HepG2 (cell line): ENCODE data around the gene DOCK10. TPM values are rescaled to one million over a fixed set of nuclear protein-coding genes. Genes with fewer than 3 reads are reported as not detected.

Source experiments
- ATAC-seq: fragments of 200-7000 bp; cut with Tn5 transposase; 3 replicates; pipeline ENCODE4 v1.9.1; 2020; ENCODE audit warnings: mild to moderate bottlenecking, moderate library complexity
- BruUV-seq: library from RNA; stranded (reverse); fragments of 400-500 nt; replicated peaks from 2 replicates; lab custom pipeline; 2021; lab: Mats Ljungman, UMichigan
- CTCF ChIA-PET: fragments of 300-600 bp; formaldehyde crosslinking; extraction: SDS; loops from one replicate; lab custom pipeline; 2021; ENCODE audit warnings: low total read pairs, inconsistent platforms, low intra/inter-chr PET ratio; lab: Yijun Ruan, JAX
- POLR2A ChIA-PET: fragments of 350-600 bp; sonication (Branson Sonifier 250); formaldehyde crosslinking; loops from one replicate; lab custom pipeline; 2020; ENCODE audit warnings: antibody characterized with exemption, inconsistent platforms; lab: Yijun Ruan, JAX
- DNase-seq: peaks from one replicate; pipeline ENCODE4 v3.0.0-alpha.2; 2015; ENCODE audit warnings: low spot score
- FAIRE-seq: peaks from 3 replicates; lab custom pipeline; 2011; peaks lifted over from hg19 to GRCh38; lab: Jason Lieb, UNC
- H2AFZ ChIP-seq: one replicate; pipeline ENCODE4 v1.6.1; 2011; ENCODE audit warnings: low read length, inconsistent platforms
- H3K27ac ChIP-seq: fragments of 300-600 bp; 3 replicates; pipeline ENCODE4 v1.8.0; 2011; ENCODE audit warnings: mixed run types, mild to moderate bottlenecking, mixed read lengths, low read length, inconsistent platforms; ENCODE audit not compliant: insufficient read depth; ENCODE audit errors: extremely low read length
- H3K27me3 ChIP-seq, 2 experiments: fragments of 200-600 bp in 1 of 2; 2 replicates in 1 of 2; 3 replicates in 1 of 2; pipeline versions ENCODE4 v1.6.0 to v1.8.0; 2011; ENCODE audit warnings: low read length in 2 of 2, mild to moderate bottlenecking in 2 of 2, moderate library complexity in 2 of 2, inconsistent platforms in 1 of 2; ENCODE audit not compliant: insufficient read depth in 2 of 2, control insufficient read depth in 1 of 2
- H3K36me3 ChIP-seq, 2 experiments: fragments of 200-600 bp in 1 of 2; replicated peaks in 1 of 2; 2 replicates in 1 of 2; 3 replicates in 1 of 2; pipeline versions ENCODE4 v1.5.1 to v1.8.0; 2011; ENCODE audit warnings: low read length in 2 of 2, inconsistent platforms in 1 of 2; ENCODE audit not compliant: insufficient read depth in 2 of 2, control insufficient read depth in 1 of 2
- H3K4me1 ChIP-seq: 2 replicates; pipeline ENCODE4 v1.5.1; 2012; ENCODE audit warnings: low read length, inconsistent platforms; ENCODE audit not compliant: insufficient read depth
- H3K4me2 ChIP-seq: 2 replicates; pipeline ENCODE4 v1.6.0; 2011; ENCODE audit warnings: low read depth, low read length, inconsistent platforms
- H3K4me3 ChIP-seq, 3 experiments: fragments of 200-600 bp in 1 of 3; sonication (generic), shearing (Covaris generic) in 1 of 3; replicated peaks in 1 of 3; 2 replicates each; pipeline ENCODE4 v1.5.1; 2011 to 2016; ENCODE audit warnings: low read length in 3 of 3, inconsistent platforms in 2 of 3, low read depth in 2 of 3, mild to moderate bottlenecking in 2 of 3, control low read depth in 1 of 3, mixed read lengths in 1 of 3; ENCODE audit not compliant: insufficient read depth in 1 of 3
- H3K79me2 ChIP-seq: one replicate; pipeline ENCODE4 v1.6.1; 2011; ENCODE audit warnings: low read length, inconsistent platforms; ENCODE audit not compliant: insufficient read depth
- H3K9ac ChIP-seq: 2 replicates; pipeline ENCODE4 v1.6.0; 2011; ENCODE audit warnings: mild to moderate bottlenecking, low read depth, low read length, inconsistent platforms; ENCODE audit not compliant: insufficient read depth
- H3K9me3 ChIP-seq: 2 replicates; pipeline ENCODE4 v1.5.1; 2012; ENCODE audit warnings: mild to moderate bottlenecking, low read length
- H4K20me1 ChIP-seq: 2 replicates; pipeline ENCODE4 v1.6.0; 2011; ENCODE audit warnings: inconsistent platforms, mild to moderate bottlenecking, low read length, moderate library complexity; ENCODE audit not compliant: insufficient read depth
- FOSL2 ChIP-seq: sonication (generic); formaldehyde crosslinking; IDR thresholded peaks from 2 replicates; pipeline ENCODE4 v1.4.0; 2020; ENCODE audit warnings: missing genetic modification reagents
- GATAD1 ChIP-seq: IDR thresholded peaks from 2 replicates; pipeline ENCODE4 v1.6.1; 2016; ENCODE audit warnings: missing genetic modification reagents, missing compliant biosample characterization
- HNF4A ChIP-seq: sonication (generic); formaldehyde crosslinking; IDR thresholded peaks from 2 replicates; pipeline ENCODE4 v1.4.0; 2020; ENCODE audit warnings: missing genetic modification reagents
- ISL2 ChIP-seq: sonication (generic); formaldehyde crosslinking; IDR thresholded peaks from 2 replicates; pipeline ENCODE4 v1.5.0; 2020; ENCODE audit warnings: missing genetic modification reagents
- KLF16 ChIP-seq, 2 experiments: sonication (generic) in 1 of 2; formaldehyde crosslinking in 1 of 2; IDR thresholded peaks; 2 replicates each; pipeline versions ENCODE4 v1.6.1 to v1.8.0; 2016 to 2023; ENCODE audit warnings: missing genetic modification reagents in 2 of 2, missing compliant biosample characterization in 1 of 2
- NFIB ChIP-seq: sonication (generic); formaldehyde crosslinking; IDR thresholded peaks from 2 replicates; pipeline ENCODE4 v1.9.0; 2021; ENCODE audit warnings: missing genetic modification reagents, mild to moderate bottlenecking, borderline replicate concordance
- PAWR ChIP-seq: sonication (generic); formaldehyde crosslinking; IDR thresholded peaks from 2 replicates; pipeline ENCODE4 v1.4.0; 2020; ENCODE audit warnings: missing genetic modification reagents, mild to moderate bottlenecking, borderline replicate concordance
- SALL2 ChIP-seq: sonication (generic); formaldehyde crosslinking; IDR thresholded peaks from 2 replicates; pipeline ENCODE4 v1.8.1; 2023; ENCODE audit warnings: mild to moderate bottlenecking, missing genetic modification reagents, inconsistent platforms
- SUZ12 ChIP-seq: fragments of 150-350 bp; IDR thresholded peaks from 2 replicates; pipeline ENCODE4 v1.6.1; 2014; ENCODE audit warnings: low read depth, low read length
- TBX2 ChIP-seq: sonication (generic); formaldehyde crosslinking; IDR thresholded peaks from 2 replicates; pipeline ENCODE4 v1.5.0; 2020; ENCODE audit warnings: missing genetic modification reagents, mild to moderate bottlenecking, borderline replicate concordance
- ZBTB21 ChIP-seq: sonication (generic); formaldehyde crosslinking; IDR thresholded peaks from 2 replicates; pipeline ENCODE4 v1.4.0; 2020; ENCODE audit warnings: missing genetic modification reagents
- ZNF343 ChIP-seq: sonication (generic); formaldehyde crosslinking; IDR thresholded peaks from 2 replicates; pipeline ENCODE4 v1.4.0; 2020; ENCODE audit warnings: mild to moderate bottlenecking, missing genetic modification reagents
- ZNF496 ChIP-seq: sonication (generic); formaldehyde crosslinking; IDR thresholded peaks from 2 replicates; pipeline ENCODE4 v1.8.1; 2023; ENCODE audit warnings: mild to moderate bottlenecking, moderate library complexity, missing genetic modification reagents; ENCODE audit not compliant: insufficient replicate concordance
- WGBS: methylation state at CpG from one replicate; pipeline ENCODE4 v1.1.6; 2017; ENCODE audit warnings: low lambda C conversion rate; 5-methylcytosine and 5-hydroxymethylcytosine counted together
- in situ Hi-C: cut with HindIII; loops from 2 replicates; pipeline ENCODE4 v1.10.0; 2017; ENCODE audit warnings: low pct_unique_long_range_greater_than_20kb; ENCODE audit not compliant: extremely low pct_ligation_motif_present
- intact Hi-C: fragments of 100-400 bp; cut with micrococcal nuclease; formaldehyde crosslinking; loops from one replicate; pipeline ENCODE4 v1.10.0; 2022; ENCODE audit not compliant: unreplicated experiment
- polyA plus RNA-seq, 8 experiments: library from polyadenylated mRNA; depleted of rRNA in 3 of 8; stranded (reverse) in 7 of 8; unstranded in 1 of 8; fragments of >200 nt; fragmentation: Illumina TruSeq in 4 of 8; extraction: Trizol in 4 of 8; gene quantifications; 2 replicates each; pipeline versions ENCODE4 v1.2.1 to v1.2.3, GENCODE V29; 2011 to 2016; ENCODE audit warnings: low read depth in 4 of 8, missing spikeins in 1 of 8, mixed read lengths in 1 of 8; ENCODE audit not compliant: insufficient read depth in 1 of 8
- total RNA-seq, 5 experiments: library from RNA; depleted of rRNA; stranded (reverse); fragments of >200 nt; fragmentation: Illumina TruSeq; extraction: Trizol; gene quantifications; 2 replicates each; pipeline ENCODE4 v1.2.3, GENCODE V29; 2016; ENCODE audit warnings: low read depth in 1 of 5
- TF ChIP-seq, protein P1 (sequence below): sonication (generic); formaldehyde crosslinking; IDR thresholded peaks from 2 replicates; pipeline ENCODE4 v1.5.0; 2020; ENCODE audit warnings: missing genetic modification reagents, mild to moderate bottlenecking, borderline replicate concordance
- TF ChIP-seq, protein P2 (sequence below), 2 experiments: fragments of 450-650 bp in 1 of 2; sonication (generic) in 1 of 2; formaldehyde crosslinking; IDR thresholded peaks; 2 replicates each; pipeline versions ENCODE4 v1.5.0 to v1.8.0; 2020 to 2022; ENCODE audit warnings: mild to moderate bottlenecking in 1 of 2, missing genetic modification reagents in 1 of 2
- TF ChIP-seq, protein P3 (sequence below): sonication (generic); formaldehyde crosslinking; IDR thresholded peaks from 2 replicates; pipeline ENCODE4 v1.5.0; 2020; ENCODE audit warnings: missing genetic modification reagents
- TF ChIP-seq, protein P4 (sequence below): sonication (generic); formaldehyde crosslinking; IDR thresholded peaks from 2 replicates; pipeline ENCODE4 v1.5.1; 2020; ENCODE audit warnings: mild to moderate bottlenecking, missing genetic modification reagents, moderate library complexity

DOCK10 gene
- total and polyA plus RNA-seq, 2 of the 13 experiments (the other 11 are each of a cell fraction or from before 2014, with no cell fraction given) = not detected

DNA sequence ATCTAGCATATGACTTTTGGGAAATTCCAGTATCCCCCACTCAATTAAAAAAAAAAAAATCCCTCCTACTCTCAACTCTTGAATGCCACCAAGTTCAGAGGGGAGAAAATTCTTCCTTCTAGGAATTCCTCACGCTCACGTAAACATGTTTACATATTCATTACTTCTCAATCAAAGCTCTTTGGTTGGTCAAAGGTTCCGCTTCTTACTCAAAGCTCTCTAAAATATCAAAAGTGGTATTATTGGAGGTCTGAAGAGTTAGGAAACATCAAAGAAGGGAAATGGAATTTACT lies 4.1 kb downstream of the DOCK10 start:
- Histone ChIP-seq H3K79me2 (no peaks in the 10 kb centered on the region), H3K4me1 (no peaks in the 10 kb centered on the region), H3K36me3 (no peaks in the 10 kb centered on the region), H3K27ac (no peak overlapping the region), H3K9ac (no peak overlapping the region), H3K4me3 (no peak overlapping the region), H2AFZ (no peak overlapping the region), H3K27me3 (peaks cover 0 to 21% of the 10 kb centered on the region in 2 experiments; a peak in 3 of 5 replicates), H4K20me1 (no peaks in the 10 kb centered on the region), H3K4me2 (no peak overlapping the region), H3K9me3 (no peaks in the 10 kb centered on the region)
- no peak for DNase-seq
- no peak for ATAC-seq
- in situ Hi-C loops (no loop called here), intact Hi-C loops (no loop called here)
- BruUV-seq = no TSS peak
- POLR2A ChIA-PET = no interaction called here
- WGBS = 31% methylated on average over 3 of the region's 3 CpGs
- FAIRE-seq = no peak
- CTCF ChIA-PET = no interaction called here
- TF ChIP-seq KLF16 (CRISPR knock-in tag; IDR thresholded peaks at IDR 0.05) (no peak), SALL2 (no peak), GATAD1 (CRISPR knock-in tag) (no peak), ZNF343 (CRISPR knock-in tag) (no peak), SUZ12 (no peak), ZBTB21 (CRISPR knock-in tag) (no peak), FOSL2 (CRISPR knock-in tag) (no peak), ZNF496 (CRISPR knock-in tag) (no peak), ISL2 (CRISPR knock-in tag) (no peak), NFIB (CRISPR knock-in tag) (no peak), HNF4A (CRISPR knock-in tag) (no peak), TBX2 (CRISPR knock-in tag) (no peak), PAWR (CRISPR knock-in tag) (no peak)
- TF ChIP-seq, protein P1, sequence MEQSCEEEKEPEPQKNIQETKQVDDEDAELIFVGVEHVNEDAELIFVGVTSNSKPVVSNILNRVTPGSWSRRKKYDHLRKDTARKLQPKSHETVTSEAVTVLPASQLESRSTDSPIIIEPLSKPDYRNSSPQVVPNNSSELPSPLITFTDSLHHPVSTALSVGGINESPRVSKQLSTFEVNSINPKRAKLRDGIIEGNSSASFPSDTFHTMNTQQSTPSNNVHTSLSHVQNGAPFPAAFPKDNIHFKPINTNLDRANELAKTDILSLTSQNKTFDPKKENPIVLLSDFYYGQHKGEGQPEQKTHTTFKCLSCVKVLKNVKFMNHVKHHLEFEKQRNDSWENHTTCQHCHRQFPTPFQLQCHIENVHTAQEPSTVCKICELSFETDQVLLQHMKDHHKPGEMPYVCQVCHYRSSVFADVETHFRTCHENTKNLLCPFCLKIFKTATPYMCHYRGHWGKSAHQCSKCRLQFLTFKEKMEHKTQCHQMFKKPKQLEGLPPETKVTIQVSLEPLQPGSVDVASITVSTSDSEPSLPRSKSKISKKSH (CRISPR knock-in tag) = no peak
- TF ChIP-seq, protein P2, sequence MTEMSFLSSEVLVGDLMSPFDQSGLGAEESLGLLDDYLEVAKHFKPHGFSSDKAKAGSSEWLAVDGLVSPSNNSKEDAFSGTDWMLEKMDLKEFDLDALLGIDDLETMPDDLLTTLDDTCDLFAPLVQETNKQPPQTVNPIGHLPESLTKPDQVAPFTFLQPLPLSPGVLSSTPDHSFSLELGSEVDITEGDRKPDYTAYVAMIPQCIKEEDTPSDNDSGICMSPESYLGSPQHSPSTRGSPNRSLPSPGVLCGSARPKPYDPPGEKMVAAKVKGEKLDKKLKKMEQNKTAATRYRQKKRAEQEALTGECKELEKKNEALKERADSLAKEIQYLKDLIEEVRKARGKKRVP (CRISPR knock-in tag; IDR thresholded peaks at IDR 0.05) = no peak
- TF ChIP-seq, protein P3, sequence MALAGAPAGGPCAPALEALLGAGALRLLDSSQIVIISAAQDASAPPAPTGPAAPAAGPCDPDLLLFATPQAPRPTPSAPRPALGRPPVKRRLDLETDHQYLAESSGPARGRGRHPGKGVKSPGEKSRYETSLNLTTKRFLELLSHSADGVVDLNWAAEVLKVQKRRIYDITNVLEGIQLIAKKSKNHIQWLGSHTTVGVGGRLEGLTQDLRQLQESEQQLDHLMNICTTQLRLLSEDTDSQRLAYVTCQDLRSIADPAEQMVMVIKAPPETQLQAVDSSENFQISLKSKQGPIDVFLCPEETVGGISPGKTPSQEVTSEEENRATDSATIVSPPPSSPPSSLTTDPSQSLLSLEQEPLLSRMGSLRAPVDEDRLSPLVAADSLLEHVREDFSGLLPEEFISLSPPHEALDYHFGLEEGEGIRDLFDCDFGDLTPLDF (CRISPR knock-in tag) = no peak
- TF ChIP-seq, protein P4, sequence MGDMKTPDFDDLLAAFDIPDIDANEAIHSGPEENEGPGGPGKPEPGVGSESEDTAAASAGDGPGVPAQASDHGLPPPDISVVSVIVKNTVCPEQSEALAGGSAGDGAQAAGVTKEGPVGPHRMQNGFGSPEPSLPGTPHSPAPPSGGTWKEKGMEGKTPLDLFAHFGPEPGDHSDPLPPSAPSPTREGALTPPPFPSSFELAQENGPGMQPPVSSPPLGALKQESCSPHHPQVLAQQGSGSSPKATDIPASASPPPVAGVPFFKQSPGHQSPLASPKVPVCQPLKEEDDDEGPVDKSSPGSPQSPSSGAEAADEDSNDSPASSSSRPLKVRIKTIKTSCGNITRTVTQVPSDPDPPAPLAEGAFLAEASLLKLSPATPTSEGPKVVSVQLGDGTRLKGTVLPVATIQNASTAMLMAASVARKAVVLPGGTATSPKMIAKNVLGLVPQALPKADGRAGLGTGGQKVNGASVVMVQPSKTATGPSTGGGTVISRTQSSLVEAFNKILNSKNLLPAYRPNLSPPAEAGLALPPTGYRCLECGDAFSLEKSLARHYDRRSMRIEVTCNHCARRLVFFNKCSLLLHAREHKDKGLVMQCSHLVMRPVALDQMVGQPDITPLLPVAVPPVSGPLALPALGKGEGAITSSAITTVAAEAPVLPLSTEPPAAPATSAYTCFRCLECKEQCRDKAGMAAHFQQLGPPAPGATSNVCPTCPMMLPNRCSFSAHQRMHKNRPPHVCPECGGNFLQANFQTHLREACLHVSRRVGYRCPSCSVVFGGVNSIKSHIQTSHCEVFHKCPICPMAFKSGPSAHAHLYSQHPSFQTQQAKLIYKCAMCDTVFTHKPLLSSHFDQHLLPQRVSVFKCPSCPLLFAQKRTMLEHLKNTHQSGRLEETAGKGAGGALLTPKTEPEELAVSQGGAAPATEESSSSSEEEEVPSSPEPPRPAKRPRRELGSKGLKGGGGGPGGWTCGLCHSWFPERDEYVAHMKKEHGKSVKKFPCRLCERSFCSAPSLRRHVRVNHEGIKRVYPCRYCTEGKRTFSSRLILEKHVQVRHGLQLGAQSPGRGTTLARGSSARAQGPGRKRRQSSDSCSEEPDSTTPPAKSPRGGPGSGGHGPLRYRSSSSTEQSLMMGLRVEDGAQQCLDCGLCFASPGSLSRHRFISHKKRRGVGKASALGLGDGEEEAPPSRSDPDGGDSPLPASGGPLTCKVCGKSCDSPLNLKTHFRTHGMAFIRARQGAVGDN (CRISPR knock-in tag) = no peak
